Activated T-cell treated with anti-CD3 and anti-CD28 coated beads for 1 hour (primary cell): Measurements from ENCODE around the gene LBX2.
A peak's percentile ranks its signal among the peaks of the same experiment; 100 is the strongest.
"Not testable (repeated sequence)": the region's sequence is repeated elsewhere in the genome, so short reads cannot be mapped to it uniquely, and the experiment has no call there.

Experiments
- DNase-seq: peaks from one replicate; pipeline ENCODE4 v3.0.0-alpha.2; 2020; ENCODE audit warnings: low read depth

Gene LBX2

GRCh38 chr2:74482801-74483674 lies 16.4 kb downstream of the LBX2 start, which contains the start of the genes CCDC142 and TTC31:
CCDC142 (minus strand) TSS chr2:74482998; CDS start chr2:74482837, 161 bp downstream.
TTC31 (plus strand) TSS chr2:74483081; CDS start chr2:74483096, 15 bp downstream.
- DNase-seq: peak; percentile 86

- DNase-seq: no peak
Observed at GRCh38 chr2:74481961-74482800, 17.2 kb downstream of the LBX2 start.

- no peak for DNase-seq
Observed at GRCh38 chr2:74481431-74481830, 18.0 kb downstream of the LBX2 start.

GRCh38 chr2:74474899-74475298 lies 24.5 kb downstream of the LBX2 start:
- no peak for DNase-seq

GRCh38 chr2:74474481-74474880 lies 24.9 kb downstream of the LBX2 start:
- no peak for DNase-seq

GRCh38 chr2:74472945-74473258 lies 26.5 kb downstream of the LBX2 start:
- DNase-seq: no peak

- DNase-seq: peak; percentile 99
Observed at GRCh38 chr2:74472086-74472944, 27.1 kb downstream of the LBX2 start, which contains the start of gene MRPL53. MRPL53 (minus strand) TSS chr2:74472680; CDS start chr2:74472660, 20 bp downstream.

GRCh38 chr2:74471332-74472065 lies 27.9 kb downstream of the LBX2 start:
- DNase-seq: no peak

- DNase-seq: not testable (repeated sequence)
Observed at GRCh38 chr2:74470742-74471141, 28.7 kb downstream of the LBX2 start.

GRCh38 chr2:74464406-74464805 lies 35.0 kb downstream of the LBX2 start:
- no peak for DNase-seq

GRCh38 chr2:74462786-74463105 lies 36.7 kb downstream of the LBX2 start:
- DNase-seq: no peak

GRCh38 chr2:74462054-74462785 lies 37.2 kb downstream of the LBX2 start:
- DNase-seq: no peak

GRCh38 chr2:74461187-74462053 lies 38.0 kb downstream of the LBX2 start:
- no peak for DNase-seq

- DNase-seq: not testable (repeated sequence)
Observed at GRCh38 chr2:74460187-74460586, 39.2 kb downstream of the LBX2 start.

- not testable (repeated sequence) for DNase-seq
Observed at GRCh38 chr2:74459503-74460118, 39.8 kb downstream of the LBX2 start.

- no peak for DNase-seq
Observed at GRCh38 chr2:74458938-74459363, 40.5 kb downstream of the LBX2 start.

GRCh38 chr2:74458132-74458937 lies 41.1 kb downstream of the LBX2 start, which contains the start of gene WBP1:
WBP1 (plus strand) TSS chr2:74458438; CDS start chr2:74458603, 165 bp downstream.
- peak; percentile 97 for DNase-seq

- DNase-seq: peak; percentile 72
Observed at GRCh38 chr2:74457549-74458131, 41.8 kb downstream of the LBX2 start.
